Measurements from ENCODE around the gene SNX3.
"Not testable (repeated sequence)": the region's sequence is repeated elsewhere in the genome, so short reads cannot be mapped to it uniquely, and the experiment has no call there.

SNX3 gene

DNA sequence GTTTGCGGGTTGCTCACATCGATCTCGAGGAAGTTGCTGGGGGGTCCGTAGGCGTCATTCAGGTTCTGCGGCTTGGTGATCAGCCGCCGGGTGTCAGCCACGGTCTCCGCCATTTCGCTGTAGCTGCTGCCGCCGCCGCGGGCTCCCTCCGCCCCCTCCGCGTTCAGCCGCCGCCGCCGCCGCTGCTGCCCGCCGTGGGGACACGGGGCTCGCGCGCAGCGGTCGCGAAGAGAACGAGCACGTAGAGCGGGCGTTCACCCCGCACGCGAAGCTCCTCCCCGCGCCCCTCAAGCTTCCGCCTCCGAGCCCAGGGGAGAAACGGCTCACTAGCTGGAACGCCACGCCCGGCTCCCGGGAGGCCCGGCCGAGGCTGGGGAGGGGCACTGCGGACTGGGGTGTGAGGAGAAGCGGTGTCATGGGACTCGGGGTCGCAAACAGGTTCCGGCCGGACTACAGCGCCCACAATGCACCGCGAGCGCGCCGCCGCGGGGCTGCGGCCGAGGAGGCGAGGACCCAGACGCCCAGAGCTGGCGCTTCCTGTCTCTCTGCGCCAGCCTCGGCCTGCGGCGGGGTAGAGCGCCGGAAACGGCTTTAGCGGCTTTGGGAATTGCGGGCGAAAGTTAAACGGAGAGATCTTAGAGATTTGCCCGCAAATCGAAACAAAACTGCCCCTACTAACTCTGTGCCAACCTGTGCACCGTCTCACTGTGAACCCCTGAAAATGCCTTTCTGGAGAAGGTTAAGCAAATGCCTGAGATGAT, at the start of gene SNX3:
Gene SNX3 (minus strand): TSS at position 232 of the 761 bp plus-strand sequence. CDS start 119 bp downstream, at position 113.
- DNase-seq: peak; percentile 94

- no peak for DNase-seq
These were observed 49.0 kb upstream of the SNX3 start for GRCh38 chr6:108309844-108310243.

DNA sequence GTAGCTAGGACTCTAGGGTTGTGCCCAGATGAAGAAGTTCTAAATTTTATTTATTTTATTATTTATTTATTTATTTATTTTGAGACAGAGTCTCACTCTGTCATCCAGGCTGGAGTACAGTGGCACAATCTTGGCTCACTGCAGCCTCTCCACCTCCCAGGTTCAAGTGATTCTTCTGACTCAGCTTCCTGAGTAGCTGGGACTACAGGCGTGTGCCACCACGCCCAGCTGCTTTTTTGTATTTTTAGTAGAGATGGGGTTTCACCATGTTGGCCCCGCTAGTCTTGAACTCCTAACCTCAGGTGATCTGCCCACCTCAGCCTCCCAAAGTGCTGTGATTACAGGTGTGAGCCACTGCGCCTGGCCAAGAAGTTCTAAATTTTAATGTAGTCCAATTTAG, 47.8 kb upstream of the SNX3 start:
- DNase-seq: not testable (repeated sequence)

- DNase-seq: no peak
These were observed 43.8 kb upstream of the SNX3 start for GRCh38 chr6:108304646-108305045.

DNA sequence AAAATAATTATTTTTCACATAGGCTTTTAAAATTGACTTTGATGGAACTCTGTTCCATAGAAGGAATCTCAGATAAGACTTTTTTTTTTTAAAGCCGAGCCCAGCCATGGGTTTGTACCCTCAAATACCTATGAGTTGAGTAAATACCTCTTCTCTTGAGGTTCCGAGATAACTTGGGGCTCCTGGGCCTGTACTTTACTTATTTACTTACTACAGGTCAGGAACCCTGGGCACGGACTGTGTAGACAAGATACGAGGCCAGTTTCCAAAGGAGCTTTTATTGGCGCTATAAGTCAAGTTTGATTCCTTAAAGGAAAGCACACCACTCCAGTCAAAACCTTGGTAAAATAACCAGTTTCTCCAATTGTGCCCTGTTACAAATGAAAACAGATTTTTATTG, 41.5 kb upstream of the SNX3 start:
- no peak for DNase-seq

DNA sequence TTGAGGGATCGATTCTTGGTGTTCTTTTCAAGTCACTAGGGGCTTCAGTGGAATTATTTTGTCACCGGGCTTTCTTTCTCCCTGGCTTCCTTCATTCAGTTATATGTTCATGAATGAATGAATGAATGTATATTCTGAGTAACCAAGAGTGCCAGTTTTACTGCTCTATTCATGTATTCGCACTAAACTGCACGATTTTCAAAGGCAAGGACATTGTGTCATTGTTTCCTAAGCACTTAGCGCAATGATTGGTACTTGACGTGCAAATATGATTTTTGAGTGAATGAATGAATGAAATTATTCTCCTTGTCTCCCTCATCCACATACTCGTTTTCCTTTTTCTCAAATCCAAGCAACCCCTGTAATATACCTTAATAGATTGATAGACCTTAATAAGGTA, 34.8 kb upstream of the SNX3 start:
- DNase-seq: no peak

DNA sequence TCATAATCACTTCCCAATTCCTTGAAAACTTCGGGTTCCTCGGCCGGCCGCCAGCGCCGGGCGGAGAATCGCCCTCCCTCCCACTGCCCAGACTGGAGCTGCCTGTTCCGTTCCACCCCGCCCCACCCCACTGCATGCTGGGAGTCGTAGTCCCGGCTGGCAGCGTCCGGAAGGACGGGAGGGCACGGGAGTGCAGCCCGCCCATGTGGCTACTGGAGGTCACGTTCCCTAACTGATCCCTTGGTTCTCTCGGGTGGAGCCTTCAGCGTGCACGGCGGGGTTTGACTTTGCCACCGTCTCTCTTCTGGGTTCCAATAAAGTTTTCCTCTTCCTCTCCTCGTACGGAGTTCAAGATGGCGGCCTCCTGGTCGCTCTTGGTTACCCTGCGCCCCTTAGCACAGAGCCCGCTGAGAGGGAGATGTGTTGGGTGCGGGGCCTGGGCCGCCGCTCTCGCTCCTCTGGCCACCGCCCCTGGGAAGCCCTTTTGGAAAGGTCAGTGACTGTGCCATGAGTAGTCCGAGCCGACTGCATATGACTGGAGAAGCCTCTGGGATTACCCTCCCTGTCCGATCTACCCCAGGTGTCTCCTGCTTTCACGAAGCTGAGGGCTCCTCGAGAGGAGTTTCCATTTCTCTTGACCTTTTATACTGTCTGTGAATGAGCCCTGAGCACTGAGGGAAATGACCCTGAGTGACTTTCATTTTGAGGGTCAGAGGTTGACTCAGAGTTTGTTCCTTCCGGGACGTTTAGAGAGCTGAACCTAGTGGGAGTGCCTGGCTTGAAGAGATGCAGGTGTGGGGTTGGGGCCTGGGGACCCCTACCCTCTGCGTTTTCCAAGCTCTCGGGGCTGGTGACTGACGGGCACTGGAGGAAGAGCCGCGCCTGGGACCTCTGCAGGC, 34.1 kb upstream of the SNX3 start, which contains the start of gene AFG1L:
Gene AFG1L (plus strand): TSS at position 328 of the 899 bp plus-strand sequence. CDS start 26 bp downstream, at position 354.
- DNase-seq: peak; percentile 82

DNA sequence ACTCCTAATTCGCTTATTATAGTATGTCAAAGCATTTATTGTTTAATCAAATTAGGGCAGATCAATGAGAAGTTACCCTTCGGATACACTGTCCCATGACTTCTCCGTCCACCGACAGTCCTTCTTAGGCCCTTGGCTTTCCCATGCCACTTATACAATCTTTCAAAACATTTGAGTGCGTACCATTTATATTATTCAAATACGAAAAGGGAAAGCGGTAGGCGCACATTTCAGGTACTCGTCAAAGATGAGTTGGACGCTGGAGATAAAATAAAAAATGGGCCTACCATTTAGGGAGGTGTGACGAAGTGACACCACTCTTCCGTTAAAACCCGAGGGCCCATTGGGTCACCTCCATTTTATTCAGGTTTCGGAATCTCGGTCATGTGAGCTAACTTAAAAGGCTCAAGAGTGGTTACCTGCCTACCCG, 33.5 kb upstream of the SNX3 start:
- no peak for DNase-seq

GRCh38 chr6:108293527-108294296, 32.9 kb upstream of the SNX3 start:
- DNase-seq: no peak

DNA sequence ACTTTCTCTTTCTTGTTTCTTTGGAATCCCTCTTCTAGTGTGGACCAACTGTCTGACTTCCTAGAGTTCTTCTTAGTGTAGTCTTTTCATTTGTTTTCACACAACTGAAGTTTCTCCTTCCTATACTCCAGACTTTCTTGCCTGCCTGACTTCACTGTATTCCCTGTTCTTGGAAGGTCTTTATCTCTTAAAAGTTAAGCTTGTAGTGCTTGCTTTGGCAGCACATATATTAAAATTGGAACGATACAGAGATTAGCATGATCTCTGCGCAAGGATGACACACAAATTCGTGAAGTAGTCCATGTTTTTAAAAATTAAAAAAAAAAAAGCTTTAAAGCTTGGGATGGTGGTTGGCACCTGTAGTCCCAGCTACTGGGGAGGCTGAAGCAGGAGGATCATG, 31.7 kb upstream of the SNX3 start:
- not testable (repeated sequence) for DNase-seq

DNA sequence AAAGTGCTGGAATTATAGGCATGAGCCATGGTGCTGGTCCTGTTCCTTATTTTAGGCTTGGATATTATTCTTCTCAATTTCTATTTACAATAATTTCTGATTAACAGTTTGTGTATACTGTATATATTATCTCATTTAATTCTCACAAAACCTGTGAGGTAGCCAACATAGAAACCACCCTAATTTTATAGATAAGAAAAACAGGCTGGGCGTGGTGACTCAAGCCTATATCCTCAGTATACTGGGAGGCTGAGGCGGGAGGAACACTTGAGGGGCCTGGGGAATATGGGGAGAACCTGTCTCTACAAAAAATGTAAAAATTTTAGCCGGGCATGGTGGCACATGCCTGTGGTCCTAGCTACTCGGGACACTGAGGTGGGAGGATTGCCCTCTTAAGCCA, 30.3 kb upstream of the SNX3 start:
- no peak for DNase-seq

DNA sequence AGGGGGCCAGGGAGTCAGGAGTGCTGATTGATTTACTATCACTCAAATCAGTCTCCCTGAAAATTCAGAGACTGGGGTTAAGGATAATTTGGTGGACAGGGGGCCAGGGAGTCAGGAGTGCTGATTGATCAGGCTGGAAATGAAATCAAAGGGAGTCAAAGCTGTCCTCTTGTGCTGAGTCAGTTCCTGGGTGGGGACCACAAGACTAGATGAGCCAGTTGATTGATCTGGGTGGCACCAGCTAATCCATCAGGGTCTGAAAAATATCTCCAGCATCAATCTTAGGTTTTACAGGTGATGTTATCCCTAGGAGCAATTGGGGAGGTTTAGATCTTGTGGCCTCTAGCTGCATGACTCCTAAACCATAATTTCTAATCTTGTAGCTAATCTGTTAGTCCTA, 27.9 kb upstream of the SNX3 start:
- DNase-seq: no peak

GRCh38 chr6:108287373-108287772, 26.5 kb upstream of the SNX3 start:
- DNase-seq: no peak

DNA sequence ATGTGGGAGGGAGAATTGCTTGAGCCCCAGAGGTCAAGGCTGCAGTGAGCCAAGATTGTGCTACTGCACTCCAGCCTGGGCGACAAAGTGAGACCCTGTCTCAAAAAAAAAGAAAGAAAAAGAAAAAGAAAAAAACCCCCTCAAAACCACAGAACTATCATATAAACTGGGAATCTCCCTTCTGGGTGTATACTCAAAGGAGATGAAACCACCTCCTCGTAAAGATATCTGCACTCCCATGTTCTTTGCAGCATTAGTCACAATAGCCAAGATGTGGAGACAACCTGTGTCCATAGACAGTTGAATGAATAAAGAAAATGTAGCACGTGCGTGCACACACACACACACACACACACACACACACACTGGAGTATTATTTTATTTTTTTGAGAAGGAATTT, 25.5 kb upstream of the SNX3 start:
- no peak for DNase-seq

DNA sequence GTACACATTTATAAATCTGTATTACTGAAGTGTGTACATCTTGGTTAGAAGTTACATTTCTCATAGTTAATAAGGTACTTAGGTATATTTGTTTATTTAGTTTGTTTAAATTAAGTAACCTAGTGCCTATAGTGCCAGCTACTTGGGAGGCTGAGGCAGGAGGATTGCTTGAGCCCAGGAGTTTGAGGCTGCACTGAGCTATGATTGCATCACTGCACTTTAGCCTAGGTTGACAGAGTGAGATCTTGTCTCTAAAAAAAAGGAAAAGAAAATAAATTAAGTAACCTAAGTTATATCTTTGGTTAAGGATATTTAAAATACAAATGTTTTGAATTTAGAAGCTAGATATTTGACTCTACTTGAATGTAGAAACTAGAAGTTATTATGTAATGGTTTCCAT, 24.5 kb upstream of the SNX3 start:
- no peak for DNase-seq

DNA sequence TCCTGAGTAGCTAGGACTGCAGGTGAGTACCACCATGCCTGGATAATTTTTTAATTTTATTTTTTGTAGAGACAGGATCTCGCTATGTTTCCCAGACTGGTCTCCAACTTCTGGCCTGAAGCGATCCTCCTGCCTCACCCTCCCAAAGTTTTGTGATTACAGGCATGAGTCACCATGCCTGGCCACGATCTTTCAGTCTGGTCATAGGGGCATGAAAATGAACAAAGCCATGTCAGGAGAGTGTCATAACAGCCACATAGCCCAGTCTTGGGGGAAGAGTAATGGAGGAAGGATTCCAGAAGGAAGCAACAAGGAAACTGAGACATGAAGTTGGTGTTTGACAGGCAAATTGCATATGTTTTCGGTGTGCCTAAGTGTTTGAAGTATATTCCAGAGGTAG, 17.0 kb upstream of the SNX3 start:
- no peak for DNase-seq

DNA sequence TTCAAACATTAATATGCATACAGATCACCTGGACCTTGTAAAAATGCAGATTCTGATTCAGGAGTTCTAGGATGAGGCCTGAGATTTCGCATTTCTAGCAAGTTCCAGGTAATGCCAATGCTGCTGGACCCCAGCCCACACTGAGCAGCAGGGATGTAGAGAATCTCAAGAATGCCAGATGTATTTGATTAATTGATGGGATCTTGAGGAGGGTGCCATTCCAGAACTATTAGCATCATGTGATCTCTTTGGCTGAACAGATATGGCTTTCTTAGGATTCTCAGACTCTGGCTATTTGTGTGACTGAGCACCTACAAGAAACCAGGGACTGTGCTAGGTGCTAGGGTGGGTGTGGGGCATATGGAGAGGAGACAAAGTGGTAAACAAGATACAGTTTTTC, 16.5 kb upstream of the SNX3 start:
- DNase-seq: no peak

DNA sequence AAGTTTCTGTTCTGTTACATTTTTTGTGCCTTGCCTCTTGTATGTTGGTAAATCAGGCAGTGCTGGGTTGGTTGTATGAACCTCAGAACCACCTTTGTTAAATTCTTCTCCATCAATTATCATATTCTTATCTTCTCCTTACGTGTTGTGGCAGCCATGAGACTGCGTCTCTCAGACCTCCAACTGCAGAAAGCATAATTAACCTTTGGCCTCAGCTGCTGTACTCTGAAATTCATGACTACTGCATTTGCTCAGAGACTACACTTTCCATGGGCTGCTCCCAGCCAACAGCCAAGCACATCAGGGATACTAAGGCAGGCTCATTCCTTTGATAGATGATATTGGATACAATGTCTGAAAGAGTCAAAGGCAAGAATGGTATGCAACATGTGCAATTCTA, 15.1 kb upstream of the SNX3 start:
- DNase-seq: no peak

DNA sequence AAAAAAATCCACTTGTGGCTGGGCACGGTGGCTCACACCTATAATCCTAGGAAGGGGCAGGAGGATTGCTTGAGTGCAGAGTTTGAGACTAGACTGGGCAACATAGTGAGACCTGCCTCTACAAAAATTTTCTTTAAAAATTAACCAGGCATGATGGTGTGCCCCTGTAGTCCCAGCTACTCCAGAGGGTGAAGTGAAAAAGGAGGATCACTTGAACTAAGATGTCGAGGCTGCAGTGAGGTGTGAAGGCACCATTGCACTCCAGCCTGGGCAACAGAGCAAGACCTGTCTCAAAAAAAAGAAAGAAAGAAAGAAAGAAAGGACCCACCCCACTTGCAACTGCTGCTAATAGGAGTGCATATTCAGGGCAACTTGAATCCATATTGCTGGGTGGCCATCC, 13.7 kb upstream of the SNX3 start:
- DNase-seq: no peak

GRCh38 chr6:108269955-108270354, 9.1 kb upstream of the SNX3 start:
- DNase-seq: not testable (repeated sequence)

DNA sequence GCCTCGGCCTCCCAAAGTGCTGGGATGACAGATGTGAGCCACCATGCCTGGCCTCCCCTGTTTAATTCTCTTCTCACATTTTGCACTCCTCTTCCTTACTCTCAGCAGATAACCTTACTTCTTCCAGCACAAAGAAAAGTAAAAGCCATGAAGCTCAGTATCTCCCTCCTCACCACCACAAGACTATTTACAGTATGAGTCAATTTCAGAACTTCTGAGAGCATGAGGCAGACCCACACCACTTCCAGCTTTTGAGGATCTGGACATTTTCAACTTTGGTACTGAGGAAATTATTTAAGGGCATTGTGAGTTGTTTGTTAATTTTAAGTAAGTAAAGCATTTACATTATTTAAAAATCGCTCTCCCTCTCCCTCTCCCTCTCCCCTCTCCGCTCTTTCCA, 8.0 kb upstream of the SNX3 start:
- no peak for DNase-seq

GRCh38 chr6:108263371-108263770, 2.5 kb upstream of the SNX3 start:
- DNase-seq: no peak

- peak; percentile 21 for DNase-seq
These were observed 573 bp downstream of the SNX3 start for GRCh38 chr6:108260126-108260808.
